Mucosa of stomach (tissue), 1 donor: ENCODE measurements around the gene RANBP9.

Experiments used
- H3K27me3 ChIP-seq: one replicate; pipeline ENCODE4 v1.7.0; 2013; ENCODE audit warnings: mild to moderate bottlenecking, low read length; ENCODE audit not compliant: control insufficient read depth, insufficient read depth
- H3K36me3 ChIP-seq: one replicate; pipeline ENCODE4 v1.7.0; 2013; ENCODE audit warnings: low read length; ENCODE audit not compliant: control insufficient read depth, insufficient read depth
- H3K4me1 ChIP-seq: one replicate; pipeline ENCODE4 v1.7.0; 2013; ENCODE audit warnings: mild to moderate bottlenecking, low read length; ENCODE audit not compliant: control insufficient read depth, insufficient read depth
- H3K4me3 ChIP-seq: one replicate; pipeline ENCODE4 v1.7.0; 2013; ENCODE audit warnings: low read length
- H3K9ac ChIP-seq: one replicate; pipeline ENCODE4 v1.7.0; 2013; ENCODE audit warnings: mild to moderate bottlenecking, low read length, moderate library complexity
- H3K9me3 ChIP-seq: one replicate; pipeline ENCODE4 v1.7.0; 2013; ENCODE audit warnings: mild to moderate bottlenecking, low read length, moderate library complexity; ENCODE audit not compliant: control insufficient read depth
- donor health status: Pancreatic carcinoma.

Gene RANBP9

DNA sequence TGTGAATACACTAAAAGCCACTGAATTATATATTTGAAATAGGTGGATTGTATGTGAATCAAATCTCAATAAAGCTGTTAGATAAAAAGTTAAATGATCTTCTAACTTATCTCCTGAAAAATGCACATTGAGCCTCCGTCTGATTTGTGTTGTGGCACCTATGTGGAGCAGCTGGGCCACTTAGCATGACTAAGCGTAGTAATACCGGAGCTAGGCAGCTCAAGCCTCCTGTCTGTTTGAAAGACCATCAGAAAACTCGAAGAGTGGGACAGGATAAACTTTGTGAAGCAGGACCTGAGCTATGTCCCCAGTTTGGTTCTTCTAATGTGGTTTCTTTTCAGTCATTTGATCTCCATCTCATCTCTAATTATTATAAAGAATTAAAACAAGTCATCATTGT lies 107.5 kb downstream of the RANBP9 start:
- Histone ChIP-seq H3K4me3 (no peak overlapping the region), H3K27me3 (no peaks in the 10 kb centered on the region), H3K4me1 (no peaks in the 10 kb centered on the region), H3K9me3 (no peaks in the 10 kb centered on the region), H3K36me3 (peaks cover 6% of the 10 kb centered on the region), H3K9ac (no peak overlapping the region)

DNA sequence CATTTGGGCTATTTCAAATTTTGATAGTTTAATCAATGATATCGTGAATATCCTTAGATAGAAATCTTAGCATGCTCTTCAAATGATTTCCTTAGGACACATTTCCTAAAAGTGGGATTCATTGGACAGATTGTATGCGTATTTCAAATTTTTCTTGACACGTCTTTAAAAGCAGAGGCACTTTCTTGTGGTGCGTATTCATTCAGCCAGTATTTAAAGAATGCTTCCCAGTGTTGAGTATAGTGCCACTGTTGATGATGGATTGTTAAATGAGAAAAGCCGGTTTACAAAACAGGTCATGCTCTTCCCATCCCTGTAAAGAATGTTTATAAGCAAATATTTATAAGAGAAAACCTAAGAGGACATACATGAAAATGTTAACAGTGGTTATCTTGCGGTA lies 111.6 kb downstream of the RANBP9 start:
- H3K9ac ChIP-seq: no peak overlapping the region
- no peaks in the 10 kb centered on the region for H3K4me1 ChIP-seq
- H3K27me3 ChIP-seq: no peaks in the 10 kb centered on the region
- peaks cover 6% of the 10 kb centered on the region for H3K36me3 ChIP-seq
- no peak overlapping the region for H3K4me3 ChIP-seq
- no peaks in the 10 kb centered on the region for H3K9me3 ChIP-seq

GRCh38 chr6:13597073-13597472 lies 114.6 kb downstream of the RANBP9 start:
- no peaks in the 10 kb centered on the region for H3K4me1 ChIP-seq
- H3K36me3 ChIP-seq: peaks cover 6% of the 10 kb centered on the region
- H3K9ac ChIP-seq: no peak overlapping the region

DNA sequence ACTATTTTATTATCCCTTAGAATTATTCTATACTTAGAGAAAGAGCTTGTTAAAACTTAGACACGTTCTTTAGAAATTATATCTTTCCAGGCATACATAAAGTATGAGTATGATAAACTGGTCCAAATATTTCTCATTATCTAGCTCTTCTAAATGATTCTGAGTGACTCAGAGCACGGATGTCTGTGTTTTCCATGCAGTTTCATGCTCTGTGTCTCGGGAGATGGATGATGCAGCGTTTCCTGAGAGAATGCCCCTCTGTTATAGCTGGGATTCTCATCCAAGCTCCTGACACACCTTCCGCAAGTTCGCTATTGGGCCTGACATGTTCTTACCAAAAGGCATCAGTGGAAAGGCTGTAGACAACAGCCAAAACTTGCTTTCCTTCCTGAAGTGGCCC lies 117.9 kb downstream of the RANBP9 start:
- Histone ChIP-seq H3K9ac (no peak overlapping the region), H3K36me3 (no peaks in the 10 kb centered on the region), H3K27me3 (no peaks in the 10 kb centered on the region), H3K4me1 (no peaks in the 10 kb centered on the region), H3K4me3 (no peak overlapping the region), H3K9me3 (no peaks in the 10 kb centered on the region)

More at GRCh38 chr6:13597073-13597472, 114.6 kb downstream of the RANBP9 start:
- Histone ChIP-seq H3K27me3 (no peaks in the 10 kb centered on the region), H3K4me3 (no peak overlapping the region), H3K9me3 (no peaks in the 10 kb centered on the region)

DNA sequence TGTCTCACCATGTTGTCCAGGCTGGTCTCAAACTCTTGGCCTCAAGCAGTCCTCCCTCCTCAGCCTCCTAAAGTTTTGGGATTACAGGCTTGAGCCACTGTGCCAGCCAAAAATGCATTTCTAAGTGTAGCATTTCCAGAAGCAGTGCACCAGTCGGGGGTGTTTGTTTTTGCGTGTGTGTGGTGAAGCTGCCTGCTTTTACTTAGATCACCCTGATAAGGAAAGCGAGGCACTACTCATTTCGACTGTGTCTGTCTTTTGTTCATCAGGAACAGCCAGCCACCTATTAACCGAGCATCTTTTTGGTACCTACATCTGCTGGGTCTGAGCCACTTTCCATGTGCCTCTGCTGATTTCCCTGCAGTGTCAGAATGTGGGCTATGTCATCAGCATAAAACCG lies 118.5 kb downstream of the RANBP9 start:
- Histone ChIP-seq H3K9ac (no peak overlapping the region), H3K4me1 (no peaks in the 10 kb centered on the region), H3K36me3 (no peaks in the 10 kb centered on the region), H3K27me3 (no peaks in the 10 kb centered on the region), H3K9me3 (no peaks in the 10 kb centered on the region), H3K4me3 (no peak overlapping the region)

DNA sequence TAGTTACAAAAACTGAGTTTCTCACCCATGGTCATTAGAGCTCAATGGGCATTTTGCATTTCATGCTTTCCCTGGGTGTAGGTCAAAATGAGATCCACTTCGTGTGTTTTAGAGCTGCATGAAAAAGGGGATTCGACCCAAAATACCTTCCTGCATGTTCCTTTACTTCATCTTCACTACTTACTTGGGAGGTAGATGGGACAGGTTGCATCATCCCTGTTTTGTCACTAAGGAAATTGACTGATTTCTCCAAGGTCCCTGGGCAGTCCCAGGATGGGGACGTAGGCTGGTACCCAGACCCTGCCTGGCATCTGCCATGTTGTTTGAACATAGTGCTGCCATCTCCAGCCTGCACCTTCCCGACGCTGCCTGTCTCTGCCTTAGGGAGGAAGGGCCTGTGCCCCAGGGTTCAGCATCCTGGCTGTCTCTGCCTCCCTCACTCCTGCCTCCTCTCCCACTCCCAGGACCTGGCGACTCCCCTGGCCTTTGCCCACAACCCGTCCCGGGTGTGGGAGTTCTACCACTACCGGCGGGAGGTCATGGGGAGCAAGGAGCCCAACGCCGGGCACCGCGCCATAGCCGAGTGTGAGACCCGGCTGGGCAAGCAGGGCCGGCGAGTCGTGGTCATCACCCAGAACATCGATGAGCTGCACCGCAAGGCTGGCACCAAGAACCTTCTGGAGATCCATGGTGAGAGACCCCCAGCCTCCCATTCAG lies 120.3 kb downstream of the RANBP9 start:
- Histone ChIP-seq H3K9ac (no peak overlapping the region), H3K9me3 (no peaks in the 10 kb centered on the region), H3K4me1 (no peaks in the 10 kb centered on the region), H3K27me3 (no peaks in the 10 kb centered on the region), H3K36me3 (no peaks in the 10 kb centered on the region), H3K4me3 (no peak overlapping the region)

GRCh38 chr6:13590574-13591153 lies 121.0 kb downstream of the RANBP9 start:
- Histone ChIP-seq H3K27me3 (no peaks in the 10 kb centered on the region), H3K36me3 (no peaks in the 10 kb centered on the region), H3K9ac (no peak overlapping the region), H3K9me3 (no peaks in the 10 kb centered on the region), H3K4me3 (no peak overlapping the region), H3K4me1 (no peaks in the 10 kb centered on the region)

GRCh38 chr6:13589801-13590200 lies 121.8 kb downstream of the RANBP9 start:
- Histone ChIP-seq H3K9me3 (no peaks in the 10 kb centered on the region), H3K9ac (no peak overlapping the region), H3K4me3 (no peak overlapping the region), H3K4me1 (no peaks in the 10 kb centered on the region), H3K36me3 (no peaks in the 10 kb centered on the region), H3K27me3 (no peaks in the 10 kb centered on the region)

GRCh38 chr6:13586603-13587542 lies 124.8 kb downstream of the RANBP9 start:
- Histone ChIP-seq H3K9me3 (no peaks in the 10 kb centered on the region), H3K4me3 (no peak overlapping the region), H3K36me3 (no peaks in the 10 kb centered on the region), H3K27me3 (no peaks in the 10 kb centered on the region), H3K4me1 (no peaks in the 10 kb centered on the region), H3K9ac (no peak overlapping the region)

DNA sequence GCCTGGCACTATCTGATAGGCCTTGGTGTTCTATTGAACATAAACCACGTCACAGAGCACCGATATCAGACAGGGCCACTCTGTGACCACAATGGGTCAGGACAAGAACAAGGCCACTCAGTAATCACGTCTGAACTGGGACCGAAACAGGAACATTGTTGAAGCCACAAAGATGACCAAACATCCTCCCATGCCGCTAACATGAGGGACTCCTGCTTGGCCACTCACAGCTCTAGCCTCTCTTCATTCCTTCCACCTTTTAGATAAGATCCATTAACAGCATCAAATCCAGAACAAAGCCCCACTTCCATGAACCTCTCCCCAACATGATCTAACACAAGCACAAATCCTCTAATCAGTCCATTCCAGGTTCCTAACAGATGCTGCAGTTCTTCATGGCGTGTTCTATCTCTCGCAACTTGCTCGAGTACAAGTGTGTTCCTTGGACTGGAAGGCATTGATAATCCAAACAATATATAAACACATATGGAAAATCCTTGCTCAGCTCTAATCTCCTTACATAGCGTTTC lies 129.9 kb downstream of the RANBP9 start:
- no peaks in the 10 kb centered on the region for H3K27me3 ChIP-seq
- H3K9ac ChIP-seq: no peak overlapping the region
- no peaks in the 10 kb centered on the region for H3K9me3 ChIP-seq
- no peaks in the 10 kb centered on the region for H3K36me3 ChIP-seq
- H3K4me3 ChIP-seq: no peak overlapping the region
- H3K4me1 ChIP-seq: no peaks in the 10 kb centered on the region

DNA sequence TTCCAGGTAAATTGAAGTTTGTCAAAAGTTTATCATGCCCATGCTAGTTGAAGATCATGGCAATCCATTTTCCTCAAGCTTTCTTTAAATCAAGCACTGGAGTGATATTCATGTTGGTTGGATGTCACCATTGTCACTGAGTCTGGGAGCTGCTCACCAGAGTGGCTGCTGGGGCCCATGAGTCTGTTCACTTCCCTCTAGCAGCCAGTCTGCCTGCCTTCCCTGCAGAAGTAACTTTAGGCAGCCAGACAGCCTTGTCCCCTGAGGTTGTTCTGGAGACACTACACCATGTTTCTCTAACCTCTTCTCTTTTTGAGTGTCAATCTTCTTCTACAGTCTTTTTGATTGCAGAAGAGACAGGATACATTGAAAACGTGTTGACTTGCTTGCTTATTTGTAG lies 131.7 kb downstream of the RANBP9 start:
- H3K27me3 ChIP-seq: no peaks in the 10 kb centered on the region
- peaks cover 5% of the 10 kb centered on the region for H3K4me1 ChIP-seq

DNA sequence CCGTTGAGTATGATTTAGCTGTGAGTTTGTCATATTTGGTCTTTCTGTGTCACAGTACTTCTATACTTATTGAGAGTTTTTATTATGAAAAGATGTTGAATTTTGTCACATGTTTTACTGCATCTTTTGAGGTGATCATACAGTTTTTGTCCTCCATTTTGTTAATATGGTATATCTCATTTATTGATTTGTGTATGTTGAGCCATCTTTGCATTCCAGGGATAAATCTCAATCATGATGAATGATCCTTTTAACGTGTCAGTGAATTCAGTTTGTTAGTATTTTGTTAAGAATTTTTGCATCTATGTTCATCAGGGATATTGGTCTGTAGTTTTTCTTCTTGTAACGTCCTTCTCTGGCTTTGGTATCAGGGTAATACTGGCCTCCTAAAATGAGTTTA lies 133.7 kb downstream of the RANBP9 start:
- H3K4me1 ChIP-seq: peaks cover 13% of the 10 kb centered on the region
- H3K36me3 ChIP-seq: no peaks in the 10 kb centered on the region
- no peaks in the 10 kb centered on the region for H3K27me3 ChIP-seq
- H3K4me3 ChIP-seq: no peak overlapping the region
- H3K9ac ChIP-seq: no peak overlapping the region
- no peaks in the 10 kb centered on the region for H3K9me3 ChIP-seq

More for the DNA sequence above, 131.7 kb downstream of the RANBP9 start:
- H3K36me3 ChIP-seq: no peaks in the 10 kb centered on the region
- no peak overlapping the region for H3K4me3 ChIP-seq
- no peak overlapping the region for H3K9ac ChIP-seq
- no peaks in the 10 kb centered on the region for H3K9me3 ChIP-seq
